Activated naive CD4-positive, alpha-beta T cell treated with Interleukin-2 at 50 U/mL for 16 hours (primary cell): ENCODE data around the gene MOGAT1.
"Not testable (repeated sequence)": the region's sequence is repeated elsewhere in the genome, so short reads cannot be mapped to it uniquely, and the experiment has no call there.

ENCODE experiments used
- DNase-seq: peaks from one replicate; pipeline ENCODE4 v3.0.0-alpha.2; 2020

The MOGAT1 gene

DNA sequence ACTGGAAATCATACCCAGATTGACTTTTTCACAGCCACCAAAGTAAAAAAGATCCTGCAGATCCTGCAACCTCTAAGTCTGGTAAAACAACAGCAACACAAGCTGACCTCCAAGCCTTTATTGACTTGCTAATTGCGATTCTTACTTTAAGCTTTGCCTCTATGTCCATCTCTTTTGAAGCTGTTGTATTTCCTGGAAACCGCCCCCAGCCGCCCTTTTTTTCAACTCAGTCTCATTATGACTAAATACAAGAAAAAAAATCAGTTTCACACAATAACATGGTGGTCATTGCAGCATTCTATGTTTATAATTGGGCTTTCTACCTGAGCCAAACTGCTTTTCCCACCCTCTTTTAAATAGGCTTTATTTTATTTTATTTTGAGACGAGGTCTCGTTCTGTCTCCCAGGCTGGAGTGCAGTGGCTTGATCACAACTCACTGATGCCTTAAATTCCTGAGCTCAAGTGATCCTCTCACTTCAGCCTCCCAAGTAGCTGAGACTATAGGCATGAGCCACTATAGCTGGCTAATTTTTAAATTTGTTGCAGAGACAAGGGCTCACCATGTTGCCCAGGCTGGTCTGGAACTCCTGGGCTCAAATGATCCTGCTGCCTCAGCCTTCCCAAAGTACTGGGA is 76.2 kb downstream of the MOGAT1 start:
- no peak for DNase-seq

DNA sequence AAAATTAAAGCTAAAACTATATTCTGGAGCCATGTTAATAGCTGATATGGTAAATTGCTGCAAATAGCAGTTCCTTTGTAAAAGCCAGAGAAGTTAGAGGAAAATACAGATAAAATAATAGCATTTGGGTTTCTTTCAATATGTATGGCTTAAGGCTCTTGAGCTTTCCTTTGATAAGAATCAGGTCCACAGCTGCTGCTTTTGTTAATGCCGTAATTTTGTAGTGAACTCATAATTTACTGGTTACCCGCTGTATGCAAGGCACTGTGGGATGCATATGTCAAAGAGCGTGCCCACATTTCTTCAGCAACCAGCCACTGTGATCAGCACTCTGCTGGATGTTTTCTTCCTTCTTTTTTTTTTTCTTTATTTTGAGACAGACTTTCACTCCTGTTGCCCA is 79.1 kb downstream of the MOGAT1 start:
- DNase-seq = no peak

DNA sequence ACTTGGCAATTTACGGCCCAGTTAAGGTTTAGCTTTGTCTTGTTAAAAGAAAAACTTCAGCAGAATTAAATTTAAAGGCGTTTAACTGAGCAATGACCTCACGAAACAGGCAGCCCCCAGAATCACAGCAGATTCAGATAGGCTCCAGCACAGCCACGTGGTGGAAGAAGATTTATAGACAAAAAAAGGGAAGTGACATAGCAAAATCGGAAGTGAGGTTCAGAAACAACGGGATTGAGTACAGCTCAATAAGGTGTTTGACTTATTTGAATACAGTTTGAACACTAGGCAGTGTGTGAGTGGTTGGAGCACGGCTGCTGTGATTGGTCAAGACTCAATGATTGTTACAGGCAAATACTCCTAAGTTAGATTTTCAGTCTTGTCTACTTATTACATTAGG is 79.8 kb downstream of the MOGAT1 start:
- DNase-seq = no peak

DNA sequence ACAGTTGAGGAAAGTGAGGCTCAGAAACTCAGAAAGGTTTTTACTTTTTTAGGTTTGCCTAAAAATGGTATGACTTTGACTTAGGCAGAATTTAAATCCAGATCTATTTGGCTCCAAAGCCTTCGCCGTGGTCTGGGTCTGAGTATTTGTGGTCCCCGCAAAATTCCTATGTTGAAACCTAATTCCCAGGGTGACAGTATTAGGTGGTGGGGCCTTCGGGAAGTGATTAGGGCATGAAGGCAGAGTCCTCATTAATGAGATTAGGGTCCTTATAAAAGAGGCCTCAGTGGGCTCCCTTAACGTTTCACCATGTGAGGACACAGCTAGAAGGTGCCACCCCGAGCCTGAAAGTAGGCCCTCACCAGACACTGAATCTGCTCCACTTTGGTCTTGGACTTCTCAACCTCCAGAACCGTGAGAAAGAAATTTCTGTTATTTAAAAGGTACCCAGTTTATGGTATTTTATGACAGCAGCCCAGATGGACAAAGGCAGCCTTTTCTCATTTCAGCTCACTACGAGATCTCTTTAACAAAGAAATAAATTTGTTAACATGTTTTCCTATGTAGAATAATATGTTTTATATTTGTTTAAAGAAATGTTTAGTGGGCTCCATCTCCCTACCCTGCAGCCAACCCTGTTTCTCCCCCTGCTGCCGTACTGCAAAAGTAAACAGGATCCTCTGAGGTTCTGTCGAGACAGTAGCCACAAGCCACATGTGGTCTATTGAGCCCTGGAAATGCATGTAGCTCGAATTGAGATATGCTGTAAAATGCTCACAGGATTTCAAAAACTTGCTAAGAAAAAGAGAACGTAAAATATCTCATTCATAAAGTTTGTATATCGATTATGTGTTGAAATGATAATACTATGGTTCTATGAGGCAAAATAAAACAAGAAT is 80.6 kb downstream of the MOGAT1 start:
- no peak for DNase-seq

DNA sequence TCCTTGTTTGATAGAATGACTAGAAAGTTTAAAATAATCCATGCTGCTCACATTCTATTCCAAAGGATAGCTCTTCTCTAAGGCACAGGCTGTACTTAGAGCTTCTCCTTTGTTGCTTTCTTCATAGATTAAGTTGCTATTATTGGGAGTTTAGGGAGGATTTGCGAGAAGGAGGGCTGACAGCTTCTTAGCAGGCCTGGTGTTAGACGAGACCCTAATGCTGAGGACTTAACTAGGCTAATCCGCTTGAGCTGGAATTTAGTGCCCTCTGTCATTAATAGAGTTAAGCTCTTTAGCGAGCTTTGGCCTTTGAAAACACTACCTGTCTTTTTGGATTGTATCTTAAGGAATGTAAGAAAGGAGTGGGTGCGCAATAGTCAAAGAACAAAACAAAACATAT is 81.3 kb downstream of the MOGAT1 start:
- DNase-seq = no peak

DNA sequence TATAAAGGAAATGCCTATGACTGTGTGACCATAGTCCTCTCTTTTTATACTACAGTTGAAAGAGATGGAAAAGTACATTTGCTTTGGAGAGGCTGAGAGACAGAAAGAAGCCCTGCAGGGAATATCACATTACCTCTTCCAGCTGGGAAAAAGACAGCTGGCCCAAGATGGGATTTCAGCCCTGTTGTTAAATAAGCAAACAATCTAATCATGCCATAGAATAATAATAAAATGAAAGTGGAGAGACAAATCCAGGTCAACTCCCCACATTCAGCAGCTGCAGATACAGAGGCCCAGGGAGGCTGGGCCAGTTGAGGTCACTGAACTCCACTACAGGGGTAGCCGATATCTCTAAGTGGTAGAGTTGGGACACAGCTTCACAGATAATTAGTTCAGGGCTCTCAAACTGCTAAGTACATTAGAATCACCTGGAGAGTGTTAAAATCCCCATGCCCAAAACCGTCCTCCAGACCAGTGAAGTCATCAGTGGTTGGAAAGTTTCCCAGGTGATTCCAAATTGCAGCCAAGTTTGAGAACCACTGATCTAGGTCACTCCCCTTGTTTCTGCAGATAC is 81.9 kb downstream of the MOGAT1 start:
- DNase-seq = no peak

DNA sequence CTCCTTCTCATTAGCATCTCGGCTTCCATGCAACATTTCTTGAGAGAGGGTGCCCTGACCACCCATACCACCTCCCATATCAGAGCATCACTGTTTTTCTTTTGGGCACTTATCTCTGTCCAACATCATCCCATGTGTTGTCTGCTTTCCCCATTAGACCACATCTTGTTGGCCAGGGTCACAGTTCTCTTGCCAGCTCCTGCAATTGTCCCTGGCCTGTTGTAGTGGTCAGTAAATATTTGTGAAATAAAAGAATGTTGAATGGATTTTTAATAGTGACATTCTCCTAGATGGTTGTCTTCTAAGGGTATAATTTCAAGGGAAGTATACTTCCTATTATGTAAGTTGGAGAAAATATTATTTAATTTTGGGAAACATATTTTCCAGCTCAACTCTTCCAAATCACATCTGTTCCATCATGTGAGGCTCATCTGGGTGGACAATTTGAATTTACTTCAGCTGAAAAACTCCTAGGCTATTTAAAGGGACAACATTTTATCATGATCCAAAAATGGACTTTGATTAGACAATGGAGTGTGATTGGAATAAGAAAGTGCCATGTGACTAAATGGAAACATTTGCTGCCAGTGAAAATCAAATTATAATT is 83.0 kb downstream of the MOGAT1 start:
- no peak for DNase-seq

DNA sequence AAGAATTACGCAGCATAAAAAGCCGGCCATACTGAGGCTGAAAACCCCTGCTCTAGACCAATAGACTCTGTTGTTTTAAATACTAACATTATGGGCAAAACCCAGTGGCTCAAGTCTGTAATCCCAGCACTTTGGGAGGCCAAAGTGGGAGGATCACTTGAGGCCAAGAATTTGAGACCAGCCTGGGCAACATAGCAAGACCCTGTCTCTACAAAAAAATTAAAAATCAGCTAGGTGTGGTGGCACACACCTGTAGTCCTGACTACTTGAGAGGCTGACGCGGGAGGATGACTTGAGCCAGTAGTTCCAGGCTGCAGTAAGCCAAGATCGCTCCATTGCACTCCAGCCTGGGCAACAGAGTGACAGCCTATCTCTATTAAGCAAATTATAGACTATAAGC is 84.1 kb downstream of the MOGAT1 start:
- DNase-seq = not testable (repeated sequence)

DNA sequence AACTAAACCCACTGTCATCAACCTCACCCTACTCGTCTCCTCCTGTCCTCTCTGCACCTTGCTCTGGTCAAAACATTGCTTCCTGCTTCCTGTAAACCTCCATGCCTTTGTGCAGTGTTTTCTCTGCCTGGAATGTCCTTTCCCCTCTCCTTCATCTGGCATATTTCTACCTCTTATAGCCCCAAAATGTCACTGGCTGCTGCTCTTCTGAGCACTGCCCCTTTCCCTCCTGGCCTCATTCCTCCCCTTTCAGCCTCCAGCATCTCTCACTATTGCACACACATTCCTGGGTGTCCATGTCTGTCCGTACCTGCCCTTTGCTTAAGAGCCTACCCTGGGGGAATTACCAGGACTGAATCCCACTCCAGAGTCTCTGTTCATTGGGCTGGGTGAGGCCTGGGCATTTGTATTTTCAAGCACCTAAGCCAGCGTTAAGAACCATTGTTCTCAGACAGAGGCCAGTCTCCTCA is 84.9 kb downstream of the MOGAT1 start:
- no peak for DNase-seq

DNA sequence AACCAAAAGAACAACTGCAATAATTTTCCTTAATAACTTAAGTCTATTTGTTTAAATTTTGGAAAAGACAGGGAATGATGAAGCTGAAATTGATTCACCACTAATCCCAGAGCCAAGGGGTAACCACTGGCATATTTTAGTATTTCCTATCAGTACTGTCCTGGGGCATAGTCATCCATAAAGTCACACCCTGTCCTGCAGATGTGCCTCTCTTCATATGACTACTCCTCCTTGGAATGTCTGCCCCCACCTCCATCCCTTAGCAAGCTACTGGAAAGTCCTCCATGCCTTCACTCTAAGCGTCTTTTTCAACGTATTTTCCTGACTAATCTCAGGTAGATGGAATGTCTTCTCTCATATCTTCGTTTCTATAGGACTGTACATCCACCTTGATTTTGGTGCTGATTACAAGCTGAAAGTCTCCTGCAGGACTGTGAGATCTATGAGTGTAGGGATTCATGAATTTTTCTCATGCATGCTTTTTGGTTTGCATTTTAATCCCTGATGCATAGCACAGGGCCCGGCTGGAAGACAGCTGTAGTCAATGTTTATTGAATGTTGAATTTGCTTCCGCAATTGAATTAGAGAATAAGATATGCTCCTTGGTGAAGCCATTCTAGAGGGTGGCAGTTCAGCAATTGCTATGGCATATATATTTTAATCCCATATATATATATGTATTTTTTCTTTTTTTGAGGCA is 85.6 kb downstream of the MOGAT1 start:
- DNase-seq = no peak
